Mesothelial cell of epicardium (in vitro differentiated cells): ENCODE measurements around the gene CARMIL3. TPM values are rescaled to one million over a fixed set of nuclear protein-coding genes. Genes with fewer than 3 reads are reported as not detected.

Experiments
- DNase-seq, 2 experiments: peaks; one replicate each; pipeline ENCODE4 v3.0.0; 2021; ENCODE audit warnings: low spot score in 2 of 2; ENCODE audit not compliant: unreplicated experiment in 2 of 2
- H3K27ac Mint-ChIP-seq: 2 replicates; pipeline ENCODE4 v1.8.0; 2021; ENCODE audit warnings: mixed read lengths
- H3K27me3 Mint-ChIP-seq: 2 replicates; pipeline ENCODE4 v1.8.0; 2021; ENCODE audit warnings: low read depth, mixed read lengths
- H3K36me3 Mint-ChIP-seq: 2 replicates; pipeline ENCODE4 v1.8.0; 2021; ENCODE audit warnings: mixed read lengths
- H3K4me1 Mint-ChIP-seq: 2 replicates; pipeline ENCODE4 v1.8.0; 2021; ENCODE audit warnings: mixed read lengths
- H3K4me3 Mint-ChIP-seq: 2 replicates; pipeline ENCODE4 v1.8.0; 2021; ENCODE audit warnings: mild to moderate bottlenecking, moderate library complexity, mixed read lengths
- H3K9me3 Mint-ChIP-seq: 2 replicates; pipeline ENCODE4 v1.8.0; 2021; ENCODE audit warnings: mixed read lengths
- CTCF ChIP-seq: fragments of 200-600 bp; sonication (generic); IDR thresholded peaks from one replicate; pipeline ENCODE4 v1.5.0; 2021; ENCODE audit warnings: antibody characterized with exemption; ENCODE audit not compliant: unreplicated experiment
- total RNA-seq: library from RNA; stranded (reverse); gene quantifications from 3 replicates; pipeline ENCODE4 v1.2.1, GENCODE V29; 2021

Gene CARMIL3
- total RNA-seq, 1 donor from 2014 or later = 1.1 TPM

- H3K4me3 Mint-ChIP-seq = peak overlapping the region; percentile 81
- no peak for TF ChIP-seq CTCF
- H3K9me3 Mint-ChIP-seq = no peaks in the 10 kb centered on the region
- no peak for DNase-seq
- H3K27me3 Mint-ChIP-seq = no peaks in the 10 kb centered on the region
- no peaks in the 10 kb centered on the region for H3K36me3 Mint-ChIP-seq
- peaks cover 22% of the 10 kb centered on the region for H3K4me1 Mint-ChIP-seq
- peak overlapping the region; percentile 11 for H3K27ac Mint-ChIP-seq
Observed at GRCh38 chr14:24092505-24093206, 40.8 kb downstream of the CARMIL3 start.

DNA sequence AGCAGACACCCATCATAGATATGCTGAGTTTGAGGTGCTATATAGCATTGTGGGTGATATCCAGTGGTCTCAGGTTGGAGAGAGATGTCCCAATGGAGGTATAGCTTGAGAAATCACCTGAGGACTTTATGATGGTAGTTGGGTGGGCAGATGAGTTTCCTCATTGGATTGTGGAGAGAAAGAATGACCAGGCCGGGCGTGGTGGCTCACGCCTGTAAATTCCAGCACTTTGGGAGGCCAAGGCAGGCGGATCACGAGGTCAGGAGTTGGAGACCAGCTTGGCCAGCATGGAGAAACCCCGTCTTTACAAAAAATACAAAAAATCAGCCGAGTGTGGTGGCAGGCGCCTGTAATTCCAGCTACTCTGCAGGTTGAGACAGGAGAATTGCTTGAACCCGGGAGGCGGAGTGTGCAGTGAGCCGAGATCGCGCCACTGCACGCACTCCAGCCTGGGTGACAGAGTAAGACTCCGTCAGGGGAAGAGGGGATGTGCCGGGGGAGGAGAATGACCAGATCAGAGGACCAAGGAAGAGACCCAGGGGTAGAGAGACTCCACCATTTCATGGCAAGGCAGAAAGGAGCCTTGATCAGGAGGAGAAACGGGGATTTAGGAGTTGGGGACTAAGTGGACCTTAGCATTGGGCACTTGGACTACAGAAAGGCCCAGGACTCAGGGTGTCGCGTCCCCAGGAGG, 41.5 kb downstream of the CARMIL3 start:
- H3K4me3 Mint-ChIP-seq = peak overlapping the region; percentile 81
- DNase-seq = no peak
- H3K4me1 Mint-ChIP-seq = peaks cover 22% of the 10 kb centered on the region
- H3K36me3 Mint-ChIP-seq = no peaks in the 10 kb centered on the region
- H3K9me3 Mint-ChIP-seq = no peaks in the 10 kb centered on the region
- peak overlapping the region; percentile 11 for H3K27ac Mint-ChIP-seq
- no peaks in the 10 kb centered on the region for H3K27me3 Mint-ChIP-seq
- no peak for TF ChIP-seq CTCF

DNA sequence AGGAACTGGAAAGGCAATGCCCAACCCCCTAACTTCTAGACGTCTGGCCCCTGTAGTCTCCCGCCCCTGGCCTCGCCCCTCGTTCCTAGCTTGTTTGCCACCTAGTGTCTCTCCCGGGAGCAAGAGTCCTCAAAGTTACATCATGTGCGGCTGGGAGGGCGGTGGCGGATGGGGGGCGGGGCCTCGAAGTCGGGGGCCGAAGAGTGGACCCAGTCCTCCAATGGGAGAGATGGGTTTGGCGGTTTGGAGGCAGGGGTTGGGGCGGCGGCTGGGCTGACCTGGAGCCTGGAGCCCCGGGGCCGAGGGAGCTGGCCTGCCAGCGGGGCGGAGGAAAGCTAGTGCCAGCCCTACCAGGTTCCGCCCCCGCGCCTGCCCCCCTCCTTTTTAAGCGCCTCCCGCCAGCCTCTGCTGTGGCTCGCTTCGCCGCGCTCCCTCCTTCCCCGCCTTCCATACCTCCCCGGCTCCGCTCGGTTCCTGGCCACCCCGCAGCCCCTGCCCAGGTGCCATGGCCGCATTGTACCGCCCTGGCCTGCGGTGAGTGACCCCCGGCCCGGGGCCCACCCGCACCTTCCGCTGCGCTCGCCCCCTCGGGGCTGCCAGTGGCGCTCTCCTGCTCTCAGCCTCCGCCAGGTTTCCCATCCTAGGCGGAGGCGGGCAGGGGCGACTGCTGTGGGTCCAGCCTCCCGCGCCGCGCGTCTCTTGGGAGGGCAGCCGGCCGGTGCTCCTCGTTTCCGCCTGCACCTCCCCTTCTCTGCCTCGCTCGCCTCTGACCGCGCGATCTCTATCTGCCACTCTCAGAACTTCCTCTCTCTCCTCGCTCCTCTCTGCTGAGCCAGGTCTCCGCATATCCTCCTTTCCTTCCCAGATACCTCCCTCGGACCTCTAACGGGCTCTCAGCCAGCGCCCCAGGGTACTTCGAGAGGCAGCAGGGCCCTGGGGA, 42.4 kb downstream of the CARMIL3 start, which contains the start of gene PCK2:
Gene PCK2, plus strand, starts transcription at position 411 of the 940 bp plus-strand sequence. Its CDS starts 95 bp downstream, at position 506.
- H3K36me3 Mint-ChIP-seq = no peaks in the 10 kb centered on the region
- H3K9me3 Mint-ChIP-seq = no peaks in the 10 kb centered on the region
- no peaks in the 10 kb centered on the region for H3K27me3 Mint-ChIP-seq
- DNase-seq = peak; percentile 61 to 73
- TF ChIP-seq CTCF = no peak
- peak within 1 kb of the TSS; percentile 75 for H3K27ac Mint-ChIP-seq
- peaks cover 22% of the 10 kb centered on the region for H3K4me1 Mint-ChIP-seq
- peak within 1 kb of the TSS; percentile 81 for H3K4me3 Mint-ChIP-seq

DNA sequence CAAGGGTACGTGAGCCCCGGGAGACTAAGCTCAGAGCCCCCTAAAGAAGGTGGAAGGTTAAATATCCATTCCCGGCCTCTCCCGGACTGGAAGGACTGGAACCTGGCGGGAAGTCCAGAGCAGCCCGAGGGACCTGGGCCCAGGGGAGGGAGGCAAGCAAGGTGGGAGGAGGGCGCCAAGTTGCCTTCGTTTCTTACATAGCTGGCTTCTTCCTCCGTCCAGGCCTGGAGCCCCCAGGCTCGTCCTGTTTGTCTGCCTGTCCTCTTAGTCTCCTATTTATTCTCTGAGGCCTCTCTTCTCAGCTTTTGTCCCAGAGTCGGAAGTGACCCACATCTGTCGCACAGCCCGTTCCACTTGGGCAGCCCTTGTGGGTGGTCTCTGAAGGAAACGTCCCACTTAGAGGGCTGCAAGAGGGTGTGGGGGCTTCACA, 43.0 kb downstream of the CARMIL3 start:
- no peaks in the 10 kb centered on the region for H3K36me3 Mint-ChIP-seq
- H3K27ac Mint-ChIP-seq = peak overlapping the region; percentile 75
- peaks cover 22% of the 10 kb centered on the region for H3K4me1 Mint-ChIP-seq
- H3K4me3 Mint-ChIP-seq = peak overlapping the region; percentile 81
- TF ChIP-seq CTCF = no peak
- no peak for DNase-seq
- no peaks in the 10 kb centered on the region for H3K27me3 Mint-ChIP-seq
- no peaks in the 10 kb centered on the region for H3K9me3 Mint-ChIP-seq

DNA sequence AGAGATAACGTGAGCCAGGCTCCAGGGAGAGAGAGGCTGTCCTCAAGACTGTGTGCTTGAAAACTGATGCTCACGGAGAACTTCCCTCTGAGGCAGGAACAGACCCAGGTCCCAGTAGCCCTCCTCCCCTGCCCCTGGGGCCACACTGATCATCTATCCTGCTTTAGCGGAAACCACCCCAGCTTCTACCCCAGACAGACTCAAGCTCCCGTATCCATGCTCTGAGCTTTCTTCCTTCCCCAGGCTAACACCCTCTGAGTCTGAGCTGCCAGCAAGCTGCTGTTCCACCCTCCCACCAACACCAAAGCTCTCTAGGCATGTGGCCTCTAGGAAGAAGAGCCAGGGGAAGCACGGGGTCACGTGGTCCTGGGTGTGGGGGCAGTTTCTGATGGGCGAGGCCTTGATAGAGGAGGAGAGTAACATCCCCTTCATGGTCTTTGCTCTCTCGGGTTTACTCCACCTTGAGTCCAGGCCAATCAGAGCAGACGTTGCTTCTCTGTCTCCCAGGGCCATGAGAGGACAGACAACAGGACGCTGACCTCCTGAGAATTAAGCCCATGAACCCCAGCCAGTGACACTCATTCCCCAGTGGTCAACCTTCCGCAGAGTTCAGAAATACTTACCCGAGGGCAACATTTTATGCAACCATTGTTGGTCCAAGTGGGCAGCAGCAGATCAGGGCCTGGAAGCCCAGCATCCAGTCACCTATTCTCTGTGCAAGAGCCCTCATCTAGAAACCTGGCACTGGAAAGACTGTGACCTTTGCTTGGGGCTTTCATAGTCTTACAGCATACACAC, 43.7 kb downstream of the CARMIL3 start:
- no peak for TF ChIP-seq CTCF
- no peaks in the 10 kb centered on the region for H3K9me3 Mint-ChIP-seq
- peak overlapping the region; percentile 75 for H3K27ac Mint-ChIP-seq
- no peak for DNase-seq
- no peaks in the 10 kb centered on the region for H3K27me3 Mint-ChIP-seq
- peaks cover 22% of the 10 kb centered on the region for H3K4me1 Mint-ChIP-seq
- peak overlapping the region; percentile 81 for H3K4me3 Mint-ChIP-seq
- no peaks in the 10 kb centered on the region for H3K36me3 Mint-ChIP-seq
